ENCODE data around the gene OSGIN1.

DNA sequence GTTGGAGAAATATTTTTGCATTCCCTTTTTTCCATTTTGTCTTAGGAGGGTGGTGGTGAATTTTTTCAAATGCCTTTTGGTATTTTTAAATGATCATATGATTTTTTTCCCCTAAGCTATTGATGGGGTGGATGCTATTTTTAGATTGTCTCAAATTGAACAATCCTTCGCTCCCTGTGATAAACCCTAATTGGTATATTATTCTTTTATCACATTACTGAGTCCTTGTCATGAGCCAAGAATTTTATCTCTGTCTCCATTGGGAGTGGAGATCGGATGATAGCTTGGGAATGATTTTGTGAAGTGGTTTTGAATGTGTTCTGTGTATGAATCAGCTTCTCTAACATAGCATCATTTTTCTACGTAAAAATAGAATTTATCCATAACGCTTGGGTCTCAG lies 30.5 kb downstream of the OSGIN1 start:
- TF ChIP-seq, protein P1, sequence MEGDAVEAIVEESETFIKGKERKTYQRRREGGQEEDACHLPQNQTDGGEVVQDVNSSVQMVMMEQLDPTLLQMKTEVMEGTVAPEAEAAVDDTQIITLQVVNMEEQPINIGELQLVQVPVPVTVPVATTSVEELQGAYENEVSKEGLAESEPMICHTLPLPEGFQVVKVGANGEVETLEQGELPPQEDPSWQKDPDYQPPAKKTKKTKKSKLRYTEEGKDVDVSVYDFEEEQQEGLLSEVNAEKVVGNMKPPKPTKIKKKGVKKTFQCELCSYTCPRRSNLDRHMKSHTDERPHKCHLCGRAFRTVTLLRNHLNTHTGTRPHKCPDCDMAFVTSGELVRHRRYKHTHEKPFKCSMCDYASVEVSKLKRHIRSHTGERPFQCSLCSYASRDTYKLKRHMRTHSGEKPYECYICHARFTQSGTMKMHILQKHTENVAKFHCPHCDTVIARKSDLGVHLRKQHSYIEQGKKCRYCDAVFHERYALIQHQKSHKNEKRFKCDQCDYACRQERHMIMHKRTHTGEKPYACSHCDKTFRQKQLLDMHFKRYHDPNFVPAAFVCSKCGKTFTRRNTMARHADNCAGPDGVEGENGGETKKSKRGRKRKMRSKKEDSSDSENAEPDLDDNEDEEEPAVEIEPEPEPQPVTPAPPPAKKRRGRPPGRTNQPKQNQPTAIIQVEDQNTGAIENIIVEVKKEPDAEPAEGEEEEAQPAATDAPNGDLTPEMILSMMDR (IDR thresholded peaks at IDR 0.05; ENCODE audit: insufficient read depth, low read length), result no peak
- TF ChIP-seq POLR2AphosphoS5 (IDR thresholded peaks at IDR 0.05; ENCODE audit: low read depth), result no peak
